ENCODE measurements around the gene U2AF1L4. TPM values are rescaled to one million over a fixed set of nuclear protein-coding genes. Genes with fewer than 3 reads are reported as not detected.

The U2AF1L4 gene
- total RNA-seq, 1 experiment from 2014 or later, result 14.1 TPM

DNA sequence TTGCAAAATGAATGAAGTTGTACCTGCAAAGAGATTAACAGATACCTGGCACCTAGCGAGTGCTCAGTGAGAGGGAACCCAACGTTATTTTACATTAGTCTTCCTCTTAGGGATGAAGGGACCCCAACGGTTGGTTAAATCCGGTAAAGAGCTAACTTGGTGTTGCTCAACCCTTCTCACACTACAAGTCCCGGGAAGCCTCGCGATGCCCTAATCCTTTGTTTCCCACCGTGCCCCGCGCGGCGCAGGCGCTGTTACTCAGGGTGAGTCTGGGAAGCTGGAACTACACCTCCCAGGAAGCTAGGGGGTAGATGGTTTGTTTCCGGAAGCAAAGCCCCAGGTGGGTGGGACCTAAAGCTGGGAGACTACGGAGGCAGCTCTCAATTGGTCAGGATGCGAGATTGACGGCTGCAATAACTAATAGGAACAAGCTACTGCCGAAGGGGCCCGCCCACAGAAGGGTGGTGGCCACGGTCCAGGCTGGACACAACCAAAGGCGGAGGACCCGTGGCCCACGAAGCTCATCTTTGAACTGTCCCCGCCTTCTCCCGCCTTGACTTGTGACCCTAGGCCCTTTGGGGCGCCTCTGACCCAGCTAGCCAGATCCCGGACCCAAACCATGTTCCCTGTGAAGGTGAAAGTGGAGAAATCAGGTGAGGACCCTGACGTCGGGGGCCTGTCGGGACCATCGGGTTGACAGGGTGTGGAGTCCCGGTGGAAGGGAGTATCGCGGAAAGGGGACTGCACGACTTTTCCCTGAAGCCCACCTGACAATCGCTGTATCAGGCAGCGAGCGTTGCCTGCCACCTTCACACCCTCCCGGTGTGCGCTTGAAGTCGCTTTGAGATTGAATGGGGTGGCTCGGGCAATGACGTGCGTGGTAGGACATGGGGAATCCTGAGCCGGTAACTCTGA, 3.1 kb upstream of the U2AF1L4 start, which contains the start of gene LIN37:
LIN37 (plus strand) TSS at position 471 of the 915 bp plus-strand sequence; CDS start at position 620, 149 bp downstream.
- DNase-seq (ENCODE audit: low read depth), result peak; percentile 100
- in situ Hi-C loops (cut with HindIII; ENCODE audit: low pct_unique_long_range_greater_than_20kb, low sequenced_read_pairs), result no loop called here

DNA sequence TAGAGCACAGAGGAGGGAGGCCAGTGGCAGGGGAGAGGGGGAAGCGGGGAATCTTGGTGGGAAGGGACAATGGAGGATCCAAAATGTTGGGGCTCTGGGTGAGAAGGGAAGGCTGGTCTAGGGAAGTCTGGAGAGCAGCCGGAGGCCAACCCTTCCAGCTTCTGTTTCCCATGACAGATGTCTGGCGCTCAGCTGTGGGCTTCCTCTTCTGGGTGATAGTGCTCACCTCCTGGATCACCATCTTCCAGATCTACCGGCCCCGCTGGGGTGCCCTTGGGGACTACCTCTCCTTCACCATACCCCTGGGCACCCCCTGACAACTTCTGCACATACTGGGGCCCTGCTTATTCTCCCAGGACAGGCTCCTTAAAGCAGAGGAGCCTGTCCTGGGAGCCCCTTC, 1.3 kb upstream of the U2AF1L4 start:
- DNase-seq (ENCODE audit: low read depth), result no peak
- in situ Hi-C loops (cut with HindIII; ENCODE audit: low pct_unique_long_range_greater_than_20kb, low sequenced_read_pairs), result no loop called here

DNA sequence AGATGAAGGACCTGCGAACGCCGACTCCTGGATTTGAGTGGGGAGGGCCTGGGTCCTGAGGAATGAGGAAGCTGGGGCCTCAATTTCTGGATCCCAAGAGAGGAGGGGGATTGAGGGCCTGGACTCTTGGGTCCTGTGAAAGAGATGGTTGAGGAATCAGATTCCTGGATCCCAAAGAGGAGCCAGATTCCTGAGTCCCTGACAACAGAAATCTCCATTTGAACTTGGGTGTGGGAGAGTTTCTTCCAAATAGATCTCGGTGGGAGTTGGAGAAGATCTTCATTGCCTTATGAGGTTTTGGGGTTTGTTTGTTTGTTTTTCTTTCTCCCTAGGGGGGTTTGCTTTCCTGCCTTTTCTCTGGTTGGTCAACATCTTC, 857 bp upstream of the U2AF1L4 start:
- in situ Hi-C loops (cut with HindIII; ENCODE audit: low pct_unique_long_range_greater_than_20kb, low sequenced_read_pairs), result no loop called here

DNA sequence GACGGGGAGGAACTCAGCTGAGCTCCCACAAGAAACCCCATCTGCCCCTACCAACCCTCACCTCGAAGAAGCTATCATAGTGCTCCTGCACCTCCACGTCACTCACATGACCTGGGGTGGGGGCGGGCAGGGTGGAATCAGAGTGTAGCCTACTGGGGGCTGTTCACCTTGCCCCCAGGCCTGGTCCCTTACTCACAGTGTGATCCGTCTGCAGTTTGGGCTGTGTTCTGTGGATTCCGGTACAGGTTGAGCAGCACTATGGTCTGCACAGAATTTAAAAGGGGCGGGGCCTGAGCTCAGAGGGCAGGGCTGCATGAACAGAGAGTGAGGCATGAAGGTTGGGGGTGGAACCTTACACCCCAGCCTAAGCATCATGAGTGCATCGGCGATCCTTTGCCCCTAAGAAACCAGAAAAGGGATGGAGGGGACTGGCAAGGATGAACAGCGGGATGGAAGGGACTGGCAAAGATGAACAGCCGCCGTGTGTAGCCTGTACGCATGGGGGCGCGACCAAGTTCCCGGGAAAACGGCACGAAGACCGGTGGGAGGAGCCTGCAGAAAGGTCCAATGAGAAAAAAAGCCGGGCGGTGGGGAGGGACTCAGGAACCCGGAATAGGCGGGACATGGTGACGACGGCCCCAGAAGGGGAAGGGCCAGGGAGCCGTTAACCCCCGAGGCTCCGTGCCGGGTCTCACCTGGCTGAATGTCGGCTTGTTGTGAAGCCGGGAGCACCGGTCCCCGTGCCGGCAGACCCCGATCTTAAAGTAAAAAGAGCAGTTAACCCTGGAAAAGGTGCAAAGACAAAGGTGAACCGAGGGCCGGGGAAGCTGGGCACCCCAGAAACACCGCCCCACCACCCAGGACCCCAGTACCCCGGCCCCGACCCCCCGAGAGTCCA, 539 bp downstream of the U2AF1L4 start:
- in situ Hi-C loops (cut with HindIII; ENCODE audit: low pct_unique_long_range_greater_than_20kb, low sequenced_read_pairs), result no loop called here
- DNase-seq (ENCODE audit: low read depth), result peak; percentile 97

More for the DNA sequence above, 857 bp upstream of the U2AF1L4 start:
- DNase-seq (ENCODE audit: low read depth), result no peak

DNA sequence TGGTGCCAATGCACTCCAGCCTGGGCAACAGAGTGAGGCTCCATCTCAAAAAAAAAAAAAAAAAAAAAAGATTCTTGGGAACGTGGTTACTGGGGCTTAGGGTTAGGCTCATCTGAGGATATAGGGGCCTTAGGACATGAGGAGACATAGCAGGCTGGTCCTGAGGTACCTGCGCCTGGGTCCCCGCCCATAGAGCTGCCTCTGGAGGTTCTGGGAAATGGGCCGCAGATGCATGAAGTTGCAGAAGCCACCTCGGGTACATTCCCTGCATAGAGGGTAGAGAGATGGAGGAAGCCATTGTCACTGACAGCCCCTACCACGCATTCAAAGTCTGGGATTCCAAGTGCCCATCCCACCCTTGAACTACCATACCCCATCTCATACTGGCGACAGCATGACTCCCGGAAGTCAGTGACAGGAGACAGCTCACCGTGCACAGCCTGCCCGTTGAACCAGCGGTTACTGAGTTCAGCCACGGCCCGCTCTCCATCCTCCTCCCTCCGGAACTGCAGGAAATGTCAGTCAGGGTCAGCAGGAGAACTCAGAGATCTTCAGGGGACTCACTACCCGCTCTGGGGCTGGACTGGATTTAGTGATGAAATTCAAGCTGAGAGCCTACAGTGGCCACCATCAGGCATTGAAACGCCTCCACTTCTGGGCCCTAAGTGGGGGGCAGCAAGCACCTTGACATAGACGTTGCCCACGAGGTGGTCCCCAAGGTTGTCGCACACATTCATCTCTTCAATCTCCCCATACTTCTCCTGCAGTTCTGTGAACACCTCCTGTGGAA, 1.4 kb downstream of the U2AF1L4 start:
- in situ Hi-C loops (cut with HindIII; ENCODE audit: low pct_unique_long_range_greater_than_20kb, low sequenced_read_pairs), result no loop called here
- DNase-seq (ENCODE audit: low read depth), result no peak

DNA sequence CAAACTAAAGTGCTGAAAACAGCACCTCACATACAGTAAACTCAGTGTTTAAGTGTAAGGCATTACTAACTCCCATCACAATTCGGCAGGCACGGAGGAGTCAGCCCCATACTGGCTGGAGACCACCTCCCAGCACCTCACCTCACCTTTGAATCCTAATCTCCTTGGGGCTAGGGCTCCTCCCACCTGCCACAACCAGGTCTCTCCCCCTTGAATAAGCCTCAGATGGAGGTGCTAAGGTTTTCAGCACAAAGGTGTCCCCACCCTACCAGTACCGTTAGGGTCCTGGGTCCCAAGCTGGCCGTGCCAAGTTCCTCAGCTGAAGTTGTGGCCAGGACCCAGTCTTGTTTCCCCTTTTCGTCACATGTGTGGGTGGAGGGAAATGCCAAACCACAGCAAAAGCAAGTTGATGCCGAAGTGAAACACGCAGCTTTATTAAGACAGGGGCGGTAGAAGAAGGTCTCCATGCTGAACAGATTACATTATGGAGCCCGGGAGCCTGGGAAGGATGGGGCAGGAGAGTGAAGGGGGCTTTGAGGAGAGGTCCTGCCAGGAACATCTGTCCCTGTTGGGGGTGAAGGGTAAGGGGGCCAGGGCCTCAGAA, 3.0 kb downstream of the U2AF1L4 start, which contains the start of gene IGFLR1:
IGFLR1 (minus strand) TSS at position 332 of the 604 bp plus-strand sequence. CDS start 1,272 bp downstream, outside the sequence.
- DNase-seq (ENCODE audit: low read depth), result no peak
- in situ Hi-C loops (cut with HindIII; ENCODE audit: low pct_unique_long_range_greater_than_20kb, low sequenced_read_pairs), result no loop called here

GRCh38 chr19:35741203-35741515, 4.1 kb downstream of the U2AF1L4 start:
- DNase-seq (ENCODE audit: low read depth), result no peak

GRCh38 chr19:35740423-35741202, 4.6 kb downstream of the U2AF1L4 start:
- in situ Hi-C loops (cut with HindIII; ENCODE audit: low pct_unique_long_range_greater_than_20kb, low sequenced_read_pairs), result no loop called here
- peak; percentile 98 for DNase-seq (ENCODE audit: low read depth)

More at GRCh38 chr19:35741203-35741515, 4.1 kb downstream of the U2AF1L4 start:
- in situ Hi-C loops (cut with HindIII; ENCODE audit: low pct_unique_long_range_greater_than_20kb, low sequenced_read_pairs), result no loop called here

DNA sequence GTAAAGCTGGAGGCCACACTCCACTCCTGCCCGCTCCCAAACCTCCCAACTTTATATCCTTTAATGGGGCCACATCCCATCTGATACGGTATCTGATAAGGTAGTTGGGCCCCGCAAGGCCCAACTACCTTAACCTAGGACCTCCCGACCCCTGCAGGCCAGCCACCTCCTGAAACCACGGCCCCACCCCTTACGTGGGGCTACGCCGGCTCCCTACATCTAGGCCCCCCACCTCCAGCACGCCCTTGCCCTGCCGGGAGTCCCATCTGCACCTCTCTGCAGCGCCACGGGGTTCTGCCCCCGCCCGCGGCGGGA, 5.2 kb downstream of the U2AF1L4 start:
- DNase-seq (ENCODE audit: low read depth), result no peak
- in situ Hi-C loops (cut with HindIII; ENCODE audit: low pct_unique_long_range_greater_than_20kb, low sequenced_read_pairs), result no loop called here

- DNase-seq (ENCODE audit: low read depth), result no peak
- in situ Hi-C loops (cut with HindIII; ENCODE audit: low pct_unique_long_range_greater_than_20kb, low sequenced_read_pairs), result no loop called here
Measured at GRCh38 chr19:35739275-35740107, 5.7 kb downstream of the U2AF1L4 start.

GRCh38 chr19:35738887-35739229, 6.4 kb downstream of the U2AF1L4 start:
- no peak for DNase-seq (ENCODE audit: low read depth)
- in situ Hi-C loops (cut with HindIII; ENCODE audit: low pct_unique_long_range_greater_than_20kb, low sequenced_read_pairs), result no loop called here

- no peak for DNase-seq (ENCODE audit: low read depth)
- in situ Hi-C loops (cut with HindIII; ENCODE audit: low pct_unique_long_range_greater_than_20kb, low sequenced_read_pairs), result no loop called here
Measured at GRCh38 chr19:35738021-35738886, 7.0 kb downstream of the U2AF1L4 start.

DNA sequence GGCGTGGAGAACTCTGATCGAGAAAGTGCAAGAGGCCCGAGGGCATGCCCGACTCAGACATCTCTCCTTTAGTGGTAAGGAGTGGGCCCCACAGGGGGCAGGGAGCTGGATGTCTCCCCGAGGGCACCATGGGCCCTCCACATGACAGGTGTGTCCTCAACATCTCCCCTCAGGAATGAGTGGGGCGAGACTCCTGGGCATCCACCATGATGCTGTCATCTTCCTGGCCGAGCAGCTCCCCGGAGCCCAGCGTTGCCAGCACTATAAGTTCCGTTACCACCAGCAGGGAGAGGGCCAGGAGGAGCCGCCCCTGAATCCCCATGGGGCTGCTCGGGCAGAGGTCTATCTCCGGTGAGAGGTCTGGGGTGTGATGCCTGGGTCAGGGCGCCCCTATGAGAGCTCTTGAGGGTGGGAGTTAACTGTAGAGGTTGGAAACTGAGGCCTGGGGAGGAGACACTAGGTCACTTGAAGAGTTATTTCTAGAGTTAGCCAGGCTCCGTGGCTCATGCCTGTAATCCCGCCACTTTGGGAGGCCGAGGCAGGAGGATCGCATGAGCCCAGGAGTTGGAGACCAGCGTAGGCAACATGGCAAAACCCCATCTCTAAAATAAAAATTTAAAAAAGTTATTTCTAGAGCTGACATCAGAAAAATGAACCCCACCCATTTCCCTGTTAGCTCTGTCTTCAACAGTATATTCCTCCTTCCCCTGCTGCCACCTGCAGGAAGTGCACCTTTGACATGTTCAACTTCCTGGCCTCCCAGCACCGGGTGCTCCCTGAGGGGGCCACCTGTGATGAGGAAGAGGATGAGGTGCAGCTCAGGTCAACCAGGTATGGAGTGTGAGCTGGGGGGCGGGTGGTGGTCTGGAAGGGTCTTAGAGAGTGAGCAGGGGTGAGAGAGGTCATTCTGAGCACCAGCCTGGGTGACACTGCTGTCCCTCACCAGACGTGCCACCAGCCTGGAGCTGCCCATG, 8.0 kb downstream of the U2AF1L4 start:
- DNase-seq (ENCODE audit: low read depth), result no peak
- in situ Hi-C loops (cut with HindIII; ENCODE audit: low pct_unique_long_range_greater_than_20kb, low sequenced_read_pairs), result no loop called here

DNA sequence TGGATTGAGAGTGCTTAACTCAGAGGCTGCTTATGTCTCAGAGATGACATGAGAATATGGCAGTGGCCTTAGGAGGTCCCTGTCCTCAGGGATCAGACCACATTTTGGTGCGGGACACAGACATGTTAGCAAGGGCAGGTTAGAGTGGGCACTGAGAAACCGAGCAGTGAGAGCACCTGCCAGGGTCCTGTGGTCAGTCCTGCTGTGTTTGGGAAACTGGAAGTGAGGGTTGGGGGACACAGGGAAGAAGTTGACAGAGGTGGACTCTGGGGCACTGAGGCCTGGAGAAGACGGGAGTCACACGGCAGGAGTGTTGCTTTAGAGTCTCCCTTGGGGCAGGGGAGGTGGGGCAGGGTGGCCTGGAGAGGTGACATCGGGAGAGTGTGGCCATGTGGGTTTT, 10.3 kb downstream of the U2AF1L4 start:
- DNase-seq (ENCODE audit: low read depth), result no peak
- in situ Hi-C loops (cut with HindIII; ENCODE audit: low pct_unique_long_range_greater_than_20kb, low sequenced_read_pairs), result no loop called here

GRCh38 chr19:35734273-35734672, 10.9 kb downstream of the U2AF1L4 start:
- no peak for DNase-seq (ENCODE audit: low read depth)
- in situ Hi-C loops (cut with HindIII; ENCODE audit: low pct_unique_long_range_greater_than_20kb, low sequenced_read_pairs), result no loop called here

Measured in Caki2 (cell line).